Activated CD4-positive, alpha-beta T cell treated with anti-CD3 and anti-CD28 coated beads, Interleukin-2, amount 50 U/mL, for 16 hours (primary cell): ENCODE measurements around the gene KBTBD8.

Experiments used
- DNase-seq: peaks from one replicate; pipeline ENCODE4 v3.0.0-alpha.2; 2020

Gene KBTBD8

GRCh38 chr3:66998113-66998903 is at the start of gene KBTBD8:
KBTBD8 (plus strand) TSS chr3:66998307; CDS start chr3:66998356, 49 bp downstream.
- peak; percentile 99 for DNase-seq

GRCh38 chr3:66948838-66949237 is 49.3 kb upstream of the KBTBD8 start:
- no peak for DNase-seq

GRCh38 chr3:66949898-66950297 is 48.2 kb upstream of the KBTBD8 start:
- no peak for DNase-seq

- no peak for DNase-seq
Measured at GRCh38 chr3:66952357-66952756, 45.8 kb upstream of the KBTBD8 start.

- DNase-seq, result no peak
Measured at GRCh38 chr3:66953934-66954445, 44.1 kb upstream of the KBTBD8 start.

- DNase-seq, result no peak
Measured at GRCh38 chr3:66956742-66957141, 41.4 kb upstream of the KBTBD8 start.

GRCh38 chr3:66957367-66957766 is 40.7 kb upstream of the KBTBD8 start:
- DNase-seq, result no peak

- no peak for DNase-seq
Measured at GRCh38 chr3:66958067-66958466, 40.0 kb upstream of the KBTBD8 start.

GRCh38 chr3:66962664-66963063 is 35.4 kb upstream of the KBTBD8 start:
- DNase-seq, result no peak

- DNase-seq, result no peak
Measured at GRCh38 chr3:66971245-66971644, 26.9 kb upstream of the KBTBD8 start.

- DNase-seq, result peak; percentile 78
Measured at GRCh38 chr3:66971891-66972551, 26.1 kb upstream of the KBTBD8 start.

- DNase-seq, result no peak
Measured at GRCh38 chr3:66980791-66981190, 17.3 kb upstream of the KBTBD8 start.

- DNase-seq, result no peak
Measured at GRCh38 chr3:66983101-66983500, 15.0 kb upstream of the KBTBD8 start.

DNA sequence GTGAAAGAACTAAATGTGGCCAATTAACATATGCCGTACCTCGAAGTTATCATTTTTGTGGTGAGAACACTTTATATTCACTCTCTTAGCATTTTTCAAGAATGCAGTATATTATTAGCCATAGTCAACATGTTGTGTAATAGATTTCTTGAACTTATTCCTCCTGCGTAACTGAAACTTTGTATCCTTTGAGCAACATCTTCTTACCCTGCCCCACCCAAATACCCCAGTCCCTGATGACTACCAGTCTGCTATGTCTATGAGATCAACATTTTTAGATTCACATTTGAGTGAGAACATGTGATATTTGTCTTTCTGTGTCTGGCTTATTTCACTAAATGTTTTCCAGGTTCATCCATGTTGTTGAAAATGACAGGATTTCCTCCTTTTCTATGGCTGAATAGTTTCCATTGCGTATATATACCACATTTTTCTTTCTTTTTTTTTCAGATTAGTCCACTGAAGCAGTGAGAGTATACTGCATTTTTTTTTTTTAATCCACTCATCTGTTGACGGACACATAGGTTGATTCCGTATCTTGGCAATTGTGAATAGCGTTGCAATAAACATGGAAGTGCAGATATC is 12.7 kb upstream of the KBTBD8 start:
- DNase-seq, result no peak

GRCh38 chr3:66986406-66986805 is 11.7 kb upstream of the KBTBD8 start:
- DNase-seq, result no peak

- no peak for DNase-seq
Measured at GRCh38 chr3:66989241-66989640, 8.9 kb upstream of the KBTBD8 start.

DNA sequence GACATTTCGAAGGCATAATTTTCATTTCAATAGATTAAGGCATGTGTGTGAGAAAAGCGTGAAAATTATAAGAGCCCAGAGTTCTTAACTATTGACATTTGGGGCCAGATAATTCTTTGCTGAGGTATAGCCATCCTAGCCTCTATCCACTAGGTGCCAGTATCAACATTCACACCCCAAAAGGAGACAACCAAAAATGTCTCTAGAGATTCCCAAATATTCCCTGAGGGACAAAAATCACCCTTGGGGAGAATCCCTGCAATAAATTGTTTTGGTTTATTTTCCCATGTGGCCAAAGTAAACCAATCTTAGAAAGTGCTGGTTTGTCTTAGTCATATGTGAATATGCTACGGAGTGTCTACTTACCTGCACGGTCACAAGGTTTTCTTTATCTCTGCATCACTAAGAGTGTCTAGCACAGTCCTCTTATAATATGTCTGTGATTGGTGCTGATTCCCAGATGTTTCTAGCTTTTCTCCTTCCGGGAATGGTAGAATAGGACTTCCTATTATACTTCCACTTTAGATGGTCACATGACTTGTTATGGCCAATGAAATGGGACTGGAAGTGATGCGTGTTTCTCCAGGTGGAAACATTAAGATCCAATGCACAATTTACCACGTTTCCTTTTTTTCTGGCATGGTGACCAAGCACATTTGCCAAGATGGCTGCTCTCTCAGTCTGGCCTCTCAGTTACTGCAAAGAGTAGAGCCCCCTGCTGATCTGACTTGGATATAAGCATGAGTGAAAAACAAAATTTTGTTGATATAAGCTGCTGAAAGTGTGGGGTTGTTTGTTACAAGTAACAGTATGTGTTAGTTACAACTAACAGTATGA is 8.0 kb upstream of the KBTBD8 start:
- DNase-seq, result peak; percentile 12

DNA sequence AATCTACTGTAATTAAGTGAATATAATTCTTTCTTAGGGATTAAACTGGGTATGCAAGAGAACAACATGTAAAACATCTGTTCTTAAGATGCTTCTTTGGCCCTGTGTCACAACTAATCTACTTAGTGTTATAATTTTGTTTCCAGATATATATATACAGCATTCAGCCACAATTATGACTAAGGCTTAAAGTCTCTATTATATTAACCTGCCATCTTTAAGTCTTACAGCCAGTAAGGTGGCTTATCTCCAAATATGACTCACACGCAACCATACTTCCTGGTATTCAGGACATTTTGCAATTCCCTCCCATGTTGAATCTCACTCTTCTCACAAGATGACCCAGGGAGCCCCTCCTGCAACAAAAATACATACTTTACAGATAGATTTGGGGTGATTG is 6.6 kb upstream of the KBTBD8 start:
- no peak for DNase-seq

- DNase-seq, result no peak
Measured at GRCh38 chr3:66993082-66993481, 5.0 kb upstream of the KBTBD8 start.

- no peak for DNase-seq
Measured at GRCh38 chr3:66994588-66994987, 3.5 kb upstream of the KBTBD8 start.

DNA sequence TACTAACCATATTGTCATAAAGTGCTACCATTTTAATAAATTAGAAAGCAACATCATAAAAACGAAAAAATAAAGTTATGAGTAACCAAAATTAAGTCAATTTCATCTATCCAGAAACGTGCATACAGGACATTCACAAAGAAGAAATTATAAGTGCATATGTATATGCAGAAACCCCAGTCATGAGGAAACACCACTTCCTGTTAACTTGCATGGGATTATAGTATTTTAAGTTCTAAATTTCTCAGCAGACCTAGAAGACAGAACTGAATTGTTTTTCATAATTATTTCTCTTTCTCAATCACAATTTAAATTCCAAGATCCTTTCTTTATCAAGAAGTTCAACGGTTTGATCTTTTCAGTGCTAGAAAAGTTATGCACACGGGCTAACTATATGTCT is 1.4 kb upstream of the KBTBD8 start:
- DNase-seq, result no peak

DNA sequence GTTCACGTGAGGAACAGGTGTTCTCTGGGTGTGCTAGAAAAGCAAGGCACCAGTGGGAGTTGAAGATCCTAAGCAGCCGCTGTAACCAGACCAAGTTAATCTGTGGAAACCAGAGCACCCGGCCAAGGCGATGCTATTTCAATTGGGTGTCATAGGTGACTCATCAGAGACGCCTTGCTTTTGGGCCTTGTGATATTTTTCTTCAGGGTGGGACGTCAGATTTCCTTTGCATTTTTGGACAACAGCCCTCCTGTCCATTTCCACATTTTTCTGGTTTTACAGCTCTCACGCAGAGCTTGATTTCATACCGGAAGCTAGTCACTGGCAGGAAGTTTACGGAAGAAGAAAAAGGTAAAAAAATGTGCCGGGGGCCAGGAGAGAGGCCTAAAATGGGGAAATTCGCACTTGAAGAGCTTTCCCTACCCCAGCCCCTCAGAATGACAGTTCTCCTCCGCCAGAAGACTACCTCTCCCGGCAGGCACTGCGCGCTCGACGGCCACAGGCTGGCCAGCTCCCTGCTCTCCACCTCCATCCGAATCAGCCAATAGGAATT is 471 bp upstream of the KBTBD8 start:
- DNase-seq, result no peak

- DNase-seq, result peak; percentile 8
Measured at GRCh38 chr3:66998904-66999235, 763 bp downstream of the KBTBD8 start.
